ENCODE measurements around the gene OR2V1.

OR2V1 gene

DNA sequence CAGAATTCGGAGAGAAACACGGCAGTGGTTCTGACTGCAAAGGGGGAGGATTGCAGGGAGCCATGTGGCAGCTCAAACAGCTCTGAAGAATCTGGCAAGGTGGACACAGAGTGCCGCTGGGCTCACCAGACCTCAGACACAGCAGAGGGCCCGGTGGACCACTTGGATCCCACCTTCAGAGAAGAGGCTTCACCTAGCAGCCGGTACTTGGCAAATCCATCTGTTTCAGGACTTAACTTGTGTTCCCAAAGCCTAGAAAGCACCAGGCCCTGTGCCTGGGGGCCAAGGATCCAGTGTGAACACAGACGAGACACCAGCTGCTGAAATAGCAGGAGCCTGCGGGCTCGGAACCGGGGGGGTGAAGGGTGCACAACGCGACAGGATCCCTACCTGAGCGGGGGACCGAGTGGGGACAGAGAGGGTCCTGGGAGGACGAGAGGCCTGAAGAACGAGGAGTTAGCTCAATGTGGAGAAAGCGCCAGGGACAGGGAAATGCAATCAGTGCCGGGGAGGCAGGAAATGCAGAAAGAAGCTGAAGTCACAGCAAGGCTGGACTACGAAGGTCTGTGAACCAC lies 46.3 kb downstream of the OR2V1 start:
- no peak for DNase-seq (ENCODE audit: low read depth in 2 of 3, low spot score in 1 of 3)

GRCh38 chr5:181081989-181082388 lies 49.0 kb downstream of the OR2V1 start:
- DNase-seq (ENCODE audit: low read depth in 2 of 3, low spot score in 1 of 3), result no peak

DNA sequence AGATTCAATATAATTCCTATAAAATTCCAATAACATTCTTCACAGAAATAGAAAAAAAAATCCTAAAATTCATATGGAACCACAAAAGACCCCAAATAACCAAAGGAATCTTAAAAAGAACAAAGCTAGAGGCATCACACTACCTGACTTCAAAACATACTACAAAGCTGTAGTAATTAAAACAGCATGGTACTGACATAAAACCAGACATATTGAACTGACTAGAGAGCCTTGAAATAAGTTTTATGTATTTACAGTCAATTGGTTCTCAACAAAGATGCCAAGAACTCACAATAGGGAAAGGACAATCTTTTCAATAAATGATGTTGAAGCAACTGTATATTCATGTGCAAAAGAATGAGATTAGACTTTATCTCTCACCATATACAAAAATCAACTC lies 54.0 kb downstream of the OR2V1 start:
- DNase-seq (ENCODE audit: low read depth in 2 of 3, low spot score in 1 of 3), result no peak

Data from stimulated activated CD4-positive, alpha-beta T cell treated with anti-CD3 and anti-CD28 coated beads, Interleukin-12 subunit alpha, Interleukin-12 subunit beta, amount 100 ng/mL, for 48 hours (primary cell).